WTC11 (cell line): ENCODE data around the gene SGSH. TPM values are rescaled to one million over a fixed set of nuclear protein-coding genes. Genes with fewer than 3 reads are reported as not detected.

Experiments
- ATAC-seq: fragments of 200-7000 bp; cut with Tn5 transposase; 2 replicates; pipeline ENCODE4 v1.10.0; 2021; ENCODE audit warnings: mild to moderate bottlenecking, moderate library complexity
- CTCF ChIA-PET: fragments of 300-600 bp; sonication (Branson Sonifier 250); formaldehyde crosslinking; loops from one replicate; lab custom pipeline; 2021; ENCODE audit warnings: antibody characterized with exemption; lab: Charles Lee
- POLR2A ChIA-PET: fragments of 350-600 bp; sonication (Branson Sonifier 250); formaldehyde crosslinking; loops from one replicate; lab custom pipeline; 2021; ENCODE audit warnings: antibody characterized with exemption; lab: Charles Lee
- DNase-seq: peaks from one replicate; pipeline ENCODE4 v3.0.0; 2021; ENCODE audit warnings: low spot score
- H3K27ac Mint-ChIP-seq: 2 replicates; pipeline ENCODE4 v1.8.0; 2021; ENCODE audit warnings: mixed read lengths
- H3K27me3 Mint-ChIP-seq: 2 replicates; pipeline ENCODE4 v1.8.0; 2021; ENCODE audit warnings: low read depth, mild to moderate bottlenecking, moderate library complexity, mixed read lengths
- H3K36me3 Mint-ChIP-seq: 2 replicates; pipeline ENCODE4 v1.8.0; 2021; ENCODE audit warnings: mixed read lengths
- H3K4me1 Mint-ChIP-seq: 2 replicates; pipeline ENCODE4 v1.8.0; 2022; ENCODE audit warnings: mixed read lengths
- H3K4me3 Mint-ChIP-seq: 2 replicates; pipeline ENCODE4 v1.8.0; 2021; ENCODE audit warnings: mild to moderate bottlenecking, moderate library complexity, mixed read lengths
- H3K9me3 Mint-ChIP-seq: 2 replicates; pipeline ENCODE4 v1.8.0; 2021; ENCODE audit warnings: mixed read lengths
- ATF2 ChIP-seq: sonication (generic); formaldehyde crosslinking; IDR thresholded peaks from 2 replicates; pipeline ENCODE4 v1.8.1; 2022; ENCODE audit warnings: low read depth, missing genetic modification reagents, borderline replicate concordance
- ATF3 ChIP-seq: sonication (generic); formaldehyde crosslinking; conservative IDR thresholded peaks from 2 replicates; pipeline ENCODE4 v1.8.1; 2022; ENCODE audit warnings: mild to moderate bottlenecking, missing genetic modification reagents
- ATF6 ChIP-seq: sonication (generic); formaldehyde crosslinking; IDR thresholded peaks from 2 replicates; pipeline ENCODE4 v1.8.1; 2023; ENCODE audit warnings: mild to moderate bottlenecking, missing genetic modification reagents
- CBFB ChIP-seq: sonication (generic); formaldehyde crosslinking; IDR thresholded peaks from 2 replicates; pipeline ENCODE4 v1.8.1; 2022; ENCODE audit warnings: mild to moderate bottlenecking, low read depth, missing genetic modification reagents
- CREM ChIP-seq: sonication (generic); formaldehyde crosslinking; IDR thresholded peaks from 2 replicates; pipeline ENCODE4 v1.8.1; 2022; ENCODE audit warnings: mild to moderate bottlenecking, missing genetic modification reagents, moderate library complexity
- FOXP1 ChIP-seq: sonication (generic); formaldehyde crosslinking; IDR thresholded peaks from 2 replicates; pipeline ENCODE4 v1.8.0; 2022; ENCODE audit warnings: missing genetic modification reagents, mild to moderate bottlenecking, moderate library complexity, borderline replicate concordance
- HMGXB4 ChIP-seq: sonication (generic); formaldehyde crosslinking; IDR thresholded peaks from 2 replicates; pipeline ENCODE4 v1.8.1; 2023; ENCODE audit warnings: mild to moderate bottlenecking, moderate library complexity, missing genetic modification reagents
- KAT7 ChIP-seq: sonication (generic); formaldehyde crosslinking; IDR thresholded peaks from 2 replicates; pipeline ENCODE4 v1.8.1; 2023; ENCODE audit warnings: missing genetic modification reagents, mild to moderate bottlenecking, borderline replicate concordance
- NR3C1 ChIP-seq: sonication (generic); formaldehyde crosslinking; conservative IDR thresholded peaks from 2 replicates; pipeline ENCODE4 v1.8.1; 2023; ENCODE audit warnings: low read depth, mild to moderate bottlenecking, missing genetic modification reagents
- TCF7 ChIP-seq: sonication (generic); formaldehyde crosslinking; IDR thresholded peaks from 2 replicates; pipeline ENCODE4 v1.8.0; 2022; ENCODE audit warnings: mild to moderate bottlenecking, low read depth, missing genetic modification reagents, moderate library complexity
- TEAD1 ChIP-seq: sonication (generic); formaldehyde crosslinking; IDR thresholded peaks from 2 replicates; pipeline ENCODE4 v1.8.0; 2022; ENCODE audit warnings: mild to moderate bottlenecking, missing genetic modification reagents
- TEAD4 ChIP-seq: sonication (generic); formaldehyde crosslinking; IDR thresholded peaks from 2 replicates; pipeline ENCODE4 v1.8.0; 2022; ENCODE audit warnings: mild to moderate bottlenecking, missing genetic modification reagents
- USF2 ChIP-seq: sonication (generic); formaldehyde crosslinking; IDR thresholded peaks from 2 replicates; pipeline ENCODE4 v1.8.1; 2023; ENCODE audit warnings: mild to moderate bottlenecking, missing genetic modification reagents, moderate library complexity
- ZBTB43 ChIP-seq: sonication (generic); formaldehyde crosslinking; IDR thresholded peaks from 2 replicates; pipeline ENCODE4 v1.8.1; 2023; ENCODE audit warnings: mild to moderate bottlenecking, missing genetic modification reagents
- ZNF138 ChIP-seq: sonication (generic); formaldehyde crosslinking; conservative IDR thresholded peaks from 2 replicates; pipeline ENCODE4 v1.8.1; 2022; ENCODE audit warnings: mild to moderate bottlenecking, moderate library complexity, missing genetic modification reagents
- ZNF263 ChIP-seq: sonication (generic); formaldehyde crosslinking; IDR thresholded peaks from 2 replicates; pipeline ENCODE4 v1.8.1; 2022; ENCODE audit warnings: low read depth, mild to moderate bottlenecking, moderate library complexity, missing genetic modification reagents
- ZNF317 ChIP-seq: sonication (generic); formaldehyde crosslinking; IDR thresholded peaks from 2 replicates; pipeline ENCODE4 v1.8.1; 2023; ENCODE audit warnings: low read depth, mild to moderate bottlenecking, moderate library complexity, missing genetic modification reagents, borderline replicate concordance
- ZNF396 ChIP-seq: fragments of 250-450 bp; sonication (Bioruptor Pico); IDR thresholded peaks from 2 replicates; pipeline ENCODE4 v1.8.0; 2021; ENCODE audit warnings: mild to moderate bottlenecking, moderate library complexity, borderline replicate concordance
- ZNF416 ChIP-seq: fragments of 250-450 bp; sonication (Bioruptor Pico); IDR thresholded peaks from 2 replicates; pipeline ENCODE4 v1.9.0; 2021; ENCODE audit warnings: mild to moderate bottlenecking, inconsistent platforms
- total RNA-seq: library from RNA; stranded (reverse); gene quantifications from 3 replicates; pipeline ENCODE4 v1.2.3, GENCODE V29; 2021
- TF ChIP-seq, protein P1 (sequence below): sonication (generic); formaldehyde crosslinking; IDR thresholded peaks from 2 replicates; pipeline ENCODE4 v1.8.0; 2023; ENCODE audit warnings: missing genetic modification reagents
- TF ChIP-seq, protein P2 (sequence below): sonication (generic); formaldehyde crosslinking; IDR thresholded peaks from 2 replicates; pipeline ENCODE4 v1.8.0; 2022; ENCODE audit warnings: mild to moderate bottlenecking, missing genetic modification reagents

The SGSH gene
- total RNA-seq, 1 experiment from 2014 or later, result 27.7 TPM

- TF ChIP-seq FOXP1 (CRISPR knock-in tag) (no peak), ZNF317 (no peak), ATF6 (no peak), TEAD1 (CRISPR knock-in tag) (no peak), CBFB (no peak), CREM (no peak), ATF3 (CRISPR knock-in tag) (no peak), NR3C1 (CRISPR knock-in tag) (no peak)
- TF ChIP-seq, protein P1, sequence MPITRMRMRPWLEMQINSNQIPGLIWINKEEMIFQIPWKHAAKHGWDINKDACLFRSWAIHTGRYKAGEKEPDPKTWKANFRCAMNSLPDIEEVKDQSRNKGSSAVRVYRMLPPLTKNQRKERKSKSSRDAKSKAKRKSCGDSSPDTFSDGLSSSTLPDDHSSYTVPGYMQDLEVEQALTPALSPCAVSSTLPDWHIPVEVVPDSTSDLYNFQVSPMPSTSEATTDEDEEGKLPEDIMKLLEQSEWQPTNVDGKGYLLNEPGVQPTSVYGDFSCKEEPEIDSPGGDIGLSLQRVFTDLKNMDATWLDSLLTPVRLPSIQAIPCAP (CRISPR knock-in tag), result no peak
Measured at GRCh38 chr17:80176757-80177156, 43.4 kb downstream of the SGSH start (continued).

GRCh38 chr17:80173916-80174315 lies 46.2 kb downstream of the SGSH start:
- no peak for ATAC-seq
- H3K4me3 Mint-ChIP-seq, result no peak overlapping the region
- no peak for DNase-seq
- ChIA-PET POLR2A (interaction anchor here (0.6 kb wide), 1 partner anchor 203 kb away, joined by 3 read pairs; no protein-coding TSS in a partner anchor), CTCF (no interaction called here)
- no peak overlapping the region for H3K27ac Mint-ChIP-seq
- H3K36me3 Mint-ChIP-seq, result no peaks in the 10 kb centered on the region
- peaks cover 8% of the 10 kb centered on the region for H3K4me1 Mint-ChIP-seq
- H3K27me3 Mint-ChIP-seq, result no peaks in the 10 kb centered on the region
- TF ChIP-seq ZNF416 (CRISPR knock-in tag) (no peak), ZNF396 (CRISPR knock-in tag) (no peak), USF2 (CRISPR knock-in tag) (no peak), ZNF263 (no peak), KAT7 (CRISPR knock-in tag) (no peak), TCF7 (no peak), TEAD4 (no peak), ZBTB43 (no peak), ATF2 (CRISPR knock-in tag) (no peak), NR3C1 (CRISPR knock-in tag) (no peak), HMGXB4 (CRISPR knock-in tag) (no peak), ZNF138 (no peak)
- TF ChIP-seq, protein P2, sequence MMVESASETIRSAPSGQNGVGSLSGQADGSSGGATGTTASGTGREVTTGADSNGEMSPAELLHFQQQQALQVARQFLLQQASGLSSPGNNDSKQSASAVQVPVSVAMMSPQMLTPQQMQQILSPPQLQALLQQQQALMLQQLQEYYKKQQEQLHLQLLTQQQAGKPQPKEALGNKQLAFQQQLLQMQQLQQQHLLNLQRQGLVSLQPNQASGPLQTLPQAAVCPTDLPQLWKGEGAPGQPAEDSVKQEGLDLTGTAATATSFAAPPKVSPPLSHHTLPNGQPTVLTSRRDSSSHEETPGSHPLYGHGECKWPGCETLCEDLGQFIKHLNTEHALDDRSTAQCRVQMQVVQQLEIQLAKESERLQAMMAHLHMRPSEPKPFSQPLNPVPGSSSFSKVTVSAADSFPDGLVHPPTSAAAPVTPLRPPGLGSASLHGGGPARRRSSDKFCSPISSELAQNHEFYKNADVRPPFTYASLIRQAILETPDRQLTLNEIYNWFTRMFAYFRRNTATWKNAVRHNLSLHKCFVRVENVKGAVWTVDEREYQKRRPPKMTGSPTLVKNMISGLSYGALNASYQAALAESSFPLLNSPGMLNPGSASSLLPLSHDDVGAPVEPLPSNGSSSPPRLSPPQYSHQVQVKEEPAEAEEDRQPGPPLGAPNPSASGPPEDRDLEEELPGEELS (CRISPR knock-in tag), result no peak
- peaks cover 3% of the 10 kb centered on the region for H3K9me3 Mint-ChIP-seq
